Testis (tissue), 2 donors: Measurements from ENCODE around the gene CHMP2B.

Experiments
- CTCF ChIP-seq, 3 experiments: fragments of 450-650 bp in 2 of 3; fragments of 200-600 bp in 1 of 3; sonication (generic) in 1 of 3; IDR thresholded peaks; one replicate each; pipeline ENCODE4 v1.5.1; 2016 to 2019; ENCODE audit warnings: antibody characterized with exemption in 3 of 3, mild to moderate bottlenecking in 2 of 3, moderate library complexity in 1 of 3
- POLR2A ChIP-seq: fragments of 450-650 bp; IDR thresholded peaks from one replicate; pipeline ENCODE4 v1.6.1; 2017; ENCODE audit warnings: antibody characterized with exemption, mild to moderate bottlenecking, moderate library complexity

- TF ChIP-seq CTCF (IDR thresholded peaks at IDR 0.05) (no peak), POLR2A (no peak)
These were observed 35.9 kb upstream of the CHMP2B start for GRCh38 chr3:87191175-87191574.
